ENCODE data around the gene GPN2.

DNA sequence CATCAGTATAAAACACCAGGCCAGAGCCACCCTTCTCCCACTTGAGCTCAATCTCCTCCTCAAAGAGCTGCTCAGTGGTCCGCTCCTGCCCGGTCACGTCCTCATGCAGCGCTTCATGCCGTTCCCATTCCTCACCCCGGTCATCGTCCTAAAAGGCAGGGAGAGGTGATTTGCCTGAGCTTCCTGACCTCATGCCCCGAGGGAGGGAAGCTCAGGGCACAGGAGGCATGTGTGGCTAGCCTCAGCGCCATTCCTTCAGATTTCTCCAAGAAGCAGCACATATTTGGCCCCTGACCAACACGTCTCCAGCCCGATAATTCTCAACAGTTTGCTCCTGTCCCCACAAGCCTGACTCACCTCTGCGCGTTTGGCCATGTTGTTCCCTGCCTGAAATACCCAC, 4.2 kb upstream of the GPN2 start:
- TF ChIP-seq, protein P1, sequence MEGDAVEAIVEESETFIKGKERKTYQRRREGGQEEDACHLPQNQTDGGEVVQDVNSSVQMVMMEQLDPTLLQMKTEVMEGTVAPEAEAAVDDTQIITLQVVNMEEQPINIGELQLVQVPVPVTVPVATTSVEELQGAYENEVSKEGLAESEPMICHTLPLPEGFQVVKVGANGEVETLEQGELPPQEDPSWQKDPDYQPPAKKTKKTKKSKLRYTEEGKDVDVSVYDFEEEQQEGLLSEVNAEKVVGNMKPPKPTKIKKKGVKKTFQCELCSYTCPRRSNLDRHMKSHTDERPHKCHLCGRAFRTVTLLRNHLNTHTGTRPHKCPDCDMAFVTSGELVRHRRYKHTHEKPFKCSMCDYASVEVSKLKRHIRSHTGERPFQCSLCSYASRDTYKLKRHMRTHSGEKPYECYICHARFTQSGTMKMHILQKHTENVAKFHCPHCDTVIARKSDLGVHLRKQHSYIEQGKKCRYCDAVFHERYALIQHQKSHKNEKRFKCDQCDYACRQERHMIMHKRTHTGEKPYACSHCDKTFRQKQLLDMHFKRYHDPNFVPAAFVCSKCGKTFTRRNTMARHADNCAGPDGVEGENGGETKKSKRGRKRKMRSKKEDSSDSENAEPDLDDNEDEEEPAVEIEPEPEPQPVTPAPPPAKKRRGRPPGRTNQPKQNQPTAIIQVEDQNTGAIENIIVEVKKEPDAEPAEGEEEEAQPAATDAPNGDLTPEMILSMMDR (IDR thresholded peaks at IDR 0.05; ENCODE audit: borderline replicate concordance, extremely low read depth, low read length, poor library complexity, severe bottlenecking) = no peak
- TF ChIP-seq EZH2 (IDR thresholded peaks at IDR 0.05; ENCODE audit: borderline replicate concordance, low read depth, low read length, severe bottlenecking) = no peak
